Measurements from ENCODE around the gene MKRN3. TPM values are rescaled to one million over a fixed set of nuclear protein-coding genes. Genes with fewer than 3 reads are reported as not detected.
"Not testable (repeated sequence)": the region's sequence is repeated elsewhere in the genome, so short reads cannot be mapped to it uniquely, and the experiment has no call there.

Gene MKRN3
- total RNA-seq, 1 donor from 2014 or later, result 1.6 TPM

- H3K4me1 ChIP-seq (ENCODE audit: control insufficient read depth in 3 of 3, insufficient read depth in 3 of 3, low read length in 3 of 3), result no peaks in the 10 kb centered on the region
- no peak overlapping the region for H3K4me3 ChIP-seq (ENCODE audit: low read length in 3 of 3)
- H3K36me3 ChIP-seq (ENCODE audit: control insufficient read depth in 3 of 3, insufficient read depth in 3 of 3, low read length in 3 of 3), result no peaks in the 10 kb centered on the region
- no peak overlapping the region for H3K27ac ChIP-seq (ENCODE audit: low read depth, low read length)
- H3K27me3 ChIP-seq (ENCODE audit: control insufficient read depth in 3 of 3, insufficient read depth in 3 of 3, low read length in 3 of 3), result no peaks in the 10 kb centered on the region
- H3K9ac ChIP-seq (ENCODE audit: low read depth in 1 of 3, low read length in 3 of 3), result no peak overlapping the region
- H3K9me3 ChIP-seq (ENCODE audit: control insufficient read depth in 3 of 3, low read length in 3 of 3), result no peaks in the 10 kb centered on the region
These were observed 10.6 kb downstream of the MKRN3 start for GRCh38 chr15:23576061-23576460.

GRCh38 chr15:23578521-23579150 is 13.2 kb downstream of the MKRN3 start:
- Histone ChIP-seq H3K4me3 (ENCODE audit: low read length in 3 of 3) (no peak overlapping the region), H3K36me3 (ENCODE audit: control insufficient read depth in 3 of 3, insufficient read depth in 3 of 3, low read length in 3 of 3) (no peaks in the 10 kb centered on the region), H3K27me3 (ENCODE audit: control insufficient read depth in 3 of 3, insufficient read depth in 3 of 3, low read length in 3 of 3) (no peaks in the 10 kb centered on the region), H3K9me3 (ENCODE audit: control insufficient read depth in 3 of 3, low read length in 3 of 3) (no peaks in the 10 kb centered on the region), H3K4me1 (ENCODE audit: control insufficient read depth in 3 of 3, insufficient read depth in 3 of 3, low read length in 3 of 3) (no peaks in the 10 kb centered on the region), H3K27ac (ENCODE audit: low read depth, low read length) (no peak overlapping the region), H3K9ac (ENCODE audit: low read depth in 1 of 3, low read length in 3 of 3) (no peak overlapping the region)

- no peaks in the 10 kb centered on the region for H3K36me3 ChIP-seq (ENCODE audit: control insufficient read depth in 3 of 3, insufficient read depth in 3 of 3, low read length in 3 of 3)
These were observed 22.8 kb downstream of the MKRN3 start for GRCh38 chr15:23588268-23588667.

GRCh38 chr15:23589012-23589411 is 23.5 kb downstream of the MKRN3 start:
- H3K4me1 ChIP-seq (ENCODE audit: control insufficient read depth in 3 of 3, insufficient read depth in 3 of 3, low read length in 3 of 3), result no peaks in the 10 kb centered on the region
- H3K27ac ChIP-seq (ENCODE audit: low read depth, low read length), result no peak overlapping the region
- H3K9me3 ChIP-seq (ENCODE audit: control insufficient read depth in 3 of 3, low read length in 3 of 3), result no peaks in the 10 kb centered on the region
- no peak overlapping the region for H3K9ac ChIP-seq (ENCODE audit: low read depth in 1 of 3, low read length in 3 of 3)
- H3K27me3 ChIP-seq (ENCODE audit: control insufficient read depth in 3 of 3, insufficient read depth in 3 of 3, low read length in 3 of 3), result peaks cover 0 to 2% (median 0%) of the 10 kb centered on the region in 3 donors
- no peaks in the 10 kb centered on the region for H3K36me3 ChIP-seq (ENCODE audit: control insufficient read depth in 3 of 3, insufficient read depth in 3 of 3, low read length in 3 of 3)
- H3K4me3 ChIP-seq (ENCODE audit: low read length in 3 of 3), result no peak overlapping the region

More at GRCh38 chr15:23588268-23588667, 22.8 kb downstream of the MKRN3 start:
- H3K27me3 ChIP-seq (ENCODE audit: control insufficient read depth in 3 of 3, insufficient read depth in 3 of 3, low read length in 3 of 3), result peaks cover 0 to 2% (median 0%) of the 10 kb centered on the region in 3 donors
- H3K9me3 ChIP-seq (ENCODE audit: control insufficient read depth in 3 of 3, low read length in 3 of 3), result no peaks in the 10 kb centered on the region
- H3K4me3 ChIP-seq (ENCODE audit: low read length in 3 of 3), result no peak overlapping the region
- no peaks in the 10 kb centered on the region for H3K4me1 ChIP-seq (ENCODE audit: control insufficient read depth in 3 of 3, insufficient read depth in 3 of 3, low read length in 3 of 3)
- H3K27ac ChIP-seq (ENCODE audit: low read depth, low read length), result no peak overlapping the region
- no peak overlapping the region for H3K9ac ChIP-seq (ENCODE audit: low read depth in 1 of 3, low read length in 3 of 3)

- Histone ChIP-seq H3K9ac (ENCODE audit: low read depth in 1 of 3, low read length in 3 of 3) (no peak overlapping the region), H3K9me3 (ENCODE audit: control insufficient read depth in 3 of 3, low read length in 3 of 3) (no peaks in the 10 kb centered on the region), H3K27ac (ENCODE audit: low read depth, low read length) (no peak overlapping the region), H3K4me1 (ENCODE audit: control insufficient read depth in 3 of 3, insufficient read depth in 3 of 3, low read length in 3 of 3) (no peaks in the 10 kb centered on the region), H3K4me3 (ENCODE audit: low read length in 3 of 3) (no peak overlapping the region), H3K36me3 (ENCODE audit: control insufficient read depth in 3 of 3, insufficient read depth in 3 of 3, low read length in 3 of 3) (no peaks in the 10 kb centered on the region), H3K27me3 (ENCODE audit: control insufficient read depth in 3 of 3, insufficient read depth in 3 of 3, low read length in 3 of 3) (peaks cover 0 to 2% (median 0%) of the 10 kb centered on the region in 3 donors)
These were observed 28.8 kb downstream of the MKRN3 start for GRCh38 chr15:23594252-23594770.

- Histone ChIP-seq H3K9ac (ENCODE audit: low read depth in 1 of 3, low read length in 3 of 3) (no peak overlapping the region), H3K9me3 (ENCODE audit: control insufficient read depth in 3 of 3, low read length in 3 of 3) (no peaks in the 10 kb centered on the region), H3K27ac (ENCODE audit: low read depth, low read length) (no peak overlapping the region), H3K4me3 (ENCODE audit: low read length in 3 of 3) (no peak overlapping the region), H3K36me3 (ENCODE audit: control insufficient read depth in 3 of 3, insufficient read depth in 3 of 3, low read length in 3 of 3) (no peaks in the 10 kb centered on the region), H3K27me3 (ENCODE audit: control insufficient read depth in 3 of 3, insufficient read depth in 3 of 3, low read length in 3 of 3) (peaks cover 0 to 2% (median 0%) of the 10 kb centered on the region in 3 donors), H3K4me1 (ENCODE audit: control insufficient read depth in 3 of 3, insufficient read depth in 3 of 3, low read length in 3 of 3) (no peaks in the 10 kb centered on the region)
These were observed 29.9 kb downstream of the MKRN3 start for GRCh38 chr15:23595368-23595767.

GRCh38 chr15:23596736-23597135 is 31.3 kb downstream of the MKRN3 start:
- Histone ChIP-seq H3K36me3 (ENCODE audit: control insufficient read depth in 3 of 3, insufficient read depth in 3 of 3, low read length in 3 of 3) (no peaks in the 10 kb centered on the region), H3K9me3 (ENCODE audit: control insufficient read depth in 3 of 3, low read length in 3 of 3) (no peaks in the 10 kb centered on the region), H3K4me3 (ENCODE audit: low read length in 3 of 3) (no peak overlapping the region), H3K4me1 (ENCODE audit: control insufficient read depth in 3 of 3, insufficient read depth in 3 of 3, low read length in 3 of 3) (no peaks in the 10 kb centered on the region), H3K9ac (ENCODE audit: low read depth in 1 of 3, low read length in 3 of 3) (no peak overlapping the region), H3K27me3 (ENCODE audit: control insufficient read depth in 3 of 3, insufficient read depth in 3 of 3, low read length in 3 of 3) (no peaks in the 10 kb centered on the region), H3K27ac (ENCODE audit: low read depth, low read length) (no peak overlapping the region)

GRCh38 chr15:23597278-23597677 is 31.8 kb downstream of the MKRN3 start:
- not testable (repeated sequence) for H3K9me3 ChIP-seq (ENCODE audit: control insufficient read depth in 3 of 3, low read length in 3 of 3); H3K4me3 ChIP-seq (ENCODE audit: low read length in 3 of 3); H3K27ac ChIP-seq (ENCODE audit: low read depth, low read length)

GRCh38 chr15:23599053-23599452 is 33.6 kb downstream of the MKRN3 start:
- H3K36me3 ChIP-seq (ENCODE audit: control insufficient read depth in 3 of 3, insufficient read depth in 3 of 3, low read length in 3 of 3), result no peaks in the 10 kb centered on the region
- H3K9me3 ChIP-seq (ENCODE audit: control insufficient read depth in 3 of 3, low read length in 3 of 3), result no peaks in the 10 kb centered on the region
- no peaks in the 10 kb centered on the region for H3K4me1 ChIP-seq (ENCODE audit: control insufficient read depth in 3 of 3, insufficient read depth in 3 of 3, low read length in 3 of 3)
- H3K27me3 ChIP-seq (ENCODE audit: control insufficient read depth in 3 of 3, insufficient read depth in 3 of 3, low read length in 3 of 3), result no peaks in the 10 kb centered on the region
- no peak overlapping the region for H3K4me3 ChIP-seq (ENCODE audit: low read length in 3 of 3)
- H3K9ac ChIP-seq (ENCODE audit: low read depth in 1 of 3, low read length in 3 of 3), result no peak overlapping the region
- no peak overlapping the region for H3K27ac ChIP-seq (ENCODE audit: low read depth, low read length)

More at GRCh38 chr15:23597278-23597677, 31.8 kb downstream of the MKRN3 start:
- H3K9ac ChIP-seq (ENCODE audit: low read depth in 1 of 3, low read length in 3 of 3); H3K36me3 ChIP-seq (ENCODE audit: control insufficient read depth in 3 of 3, insufficient read depth in 3 of 3, low read length in 3 of 3); H3K4me1 ChIP-seq (ENCODE audit: control insufficient read depth in 3 of 3, insufficient read depth in 3 of 3, low read length in 3 of 3); H3K27me3 ChIP-seq (ENCODE audit: control insufficient read depth in 3 of 3, insufficient read depth in 3 of 3, low read length in 3 of 3): not testable (repeated sequence)

GRCh38 chr15:23602124-23602523 is 36.6 kb downstream of the MKRN3 start:
- no peak overlapping the region for H3K27ac ChIP-seq (ENCODE audit: low read depth, low read length)
- no peak overlapping the region for H3K4me3 ChIP-seq (ENCODE audit: low read length in 3 of 3)
- H3K27me3 ChIP-seq (ENCODE audit: control insufficient read depth in 3 of 3, insufficient read depth in 3 of 3, low read length in 3 of 3), result no peaks in the 10 kb centered on the region
- H3K4me1 ChIP-seq (ENCODE audit: control insufficient read depth in 3 of 3, insufficient read depth in 3 of 3, low read length in 3 of 3), result no peaks in the 10 kb centered on the region
- no peak overlapping the region for H3K9ac ChIP-seq (ENCODE audit: low read depth in 1 of 3, low read length in 3 of 3)
- H3K9me3 ChIP-seq (ENCODE audit: control insufficient read depth in 3 of 3, low read length in 3 of 3), result no peaks in the 10 kb centered on the region
- no peaks in the 10 kb centered on the region for H3K36me3 ChIP-seq (ENCODE audit: control insufficient read depth in 3 of 3, insufficient read depth in 3 of 3, low read length in 3 of 3)

Measured in skeletal muscle tissue (tissue), 4 donors.